Measurements from ENCODE around the gene STOX1. TPM values are rescaled to one million over a fixed set of nuclear protein-coding genes. Genes with fewer than 3 reads are reported as not detected.
"Not testable (repeated sequence)": the region's sequence is repeated elsewhere in the genome, so short reads cannot be mapped to it uniquely, and the experiment has no call there.

STOX1 gene
- total and polyA plus RNA-seq, 8 donors: 0.73 to 1.8 (median 1.1) TPM

- no peak for ATAC-seq
- Histone ChIP-seq H3K9me3 (no peaks in the 10 kb centered on the region), H3K27me3 (no peaks in the 10 kb centered on the region), H3K36me3 (peaks cover 0 to 10% (median 0%) of the 10 kb centered on the region in 3 donors), H3K4me3 (no peak overlapping the region), H3K27ac (no peak overlapping the region), H3K4me1 (no peaks in the 10 kb centered on the region)
- no peak for DNase-seq
- TF ChIP-seq, protein P1, sequence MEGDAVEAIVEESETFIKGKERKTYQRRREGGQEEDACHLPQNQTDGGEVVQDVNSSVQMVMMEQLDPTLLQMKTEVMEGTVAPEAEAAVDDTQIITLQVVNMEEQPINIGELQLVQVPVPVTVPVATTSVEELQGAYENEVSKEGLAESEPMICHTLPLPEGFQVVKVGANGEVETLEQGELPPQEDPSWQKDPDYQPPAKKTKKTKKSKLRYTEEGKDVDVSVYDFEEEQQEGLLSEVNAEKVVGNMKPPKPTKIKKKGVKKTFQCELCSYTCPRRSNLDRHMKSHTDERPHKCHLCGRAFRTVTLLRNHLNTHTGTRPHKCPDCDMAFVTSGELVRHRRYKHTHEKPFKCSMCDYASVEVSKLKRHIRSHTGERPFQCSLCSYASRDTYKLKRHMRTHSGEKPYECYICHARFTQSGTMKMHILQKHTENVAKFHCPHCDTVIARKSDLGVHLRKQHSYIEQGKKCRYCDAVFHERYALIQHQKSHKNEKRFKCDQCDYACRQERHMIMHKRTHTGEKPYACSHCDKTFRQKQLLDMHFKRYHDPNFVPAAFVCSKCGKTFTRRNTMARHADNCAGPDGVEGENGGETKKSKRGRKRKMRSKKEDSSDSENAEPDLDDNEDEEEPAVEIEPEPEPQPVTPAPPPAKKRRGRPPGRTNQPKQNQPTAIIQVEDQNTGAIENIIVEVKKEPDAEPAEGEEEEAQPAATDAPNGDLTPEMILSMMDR (IDR thresholded peaks at IDR 0.05): no peak
- no peak for FAIRE-seq
- intact Hi-C loops (cut with DNase I): no loop called here
Measured at GRCh38 chr10:68924593-68924992, 97.3 kb downstream of the STOX1 start.

GRCh38 chr10:68925489-68925888 lies 98.2 kb downstream of the STOX1 start:
- DNase-seq (no peak), FAIRE-seq (no peak), ATAC-seq (no peak)
- H3K4me3 ChIP-seq: no peak overlapping the region
- TF ChIP-seq, protein P1 (IDR thresholded peaks at IDR 0.05): no peak
- no peaks in the 10 kb centered on the region for H3K27me3 ChIP-seq
- no peak overlapping the region for H3K27ac ChIP-seq
- H3K4me1 ChIP-seq: no peaks in the 10 kb centered on the region
- H3K36me3 ChIP-seq: peaks cover 0 to 3% (median 0%) of the 10 kb centered on the region in 3 donors
- 89 to 90% methylated on average over 4 of the region's 4 CpGs for WGBS, 2 donors
- no peaks in the 10 kb centered on the region for H3K9me3 ChIP-seq
- intact Hi-C loops (cut with DNase I): no loop called here

GRCh38 chr10:68929157-68929556 lies 101.8 kb downstream of the STOX1 start:
- H3K4me3 ChIP-seq; FAIRE-seq; H3K27me3 ChIP-seq; intact Hi-C loops (cut with DNase I); ATAC-seq; H3K36me3 ChIP-seq; H3K27ac ChIP-seq; DNase-seq; H3K9me3 ChIP-seq; H3K4me1 ChIP-seq: not testable (repeated sequence)
- WGBS, 2 donors: 98 to 100% methylated on average over 2 of the region's 2 CpGs

DNA sequence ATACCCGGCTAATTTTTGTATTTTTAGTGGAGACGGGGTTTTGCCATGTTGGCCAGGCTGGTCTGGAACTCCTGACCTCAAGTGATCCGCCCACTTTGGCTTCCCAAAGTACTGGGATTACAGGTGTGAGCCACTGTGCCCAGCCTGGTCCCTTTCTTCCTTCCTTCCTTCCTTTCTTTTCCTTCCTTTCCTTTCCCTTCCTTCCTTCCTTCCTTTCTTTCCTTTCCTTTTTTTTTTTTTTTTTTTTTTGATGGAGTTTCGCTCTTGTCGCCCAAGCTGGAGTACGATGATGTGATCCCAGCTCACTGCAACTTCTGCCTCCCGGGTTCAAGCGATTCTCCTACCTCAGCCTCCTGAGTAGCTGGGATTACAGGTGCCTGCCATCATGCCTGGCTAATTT lies 102.6 kb downstream of the STOX1 start:
- ATAC-seq; FAIRE-seq; H3K36me3 ChIP-seq; H3K4me3 ChIP-seq; H3K27ac ChIP-seq; intact Hi-C loops (cut with DNase I); H3K4me1 ChIP-seq; H3K27me3 ChIP-seq; H3K9me3 ChIP-seq; DNase-seq: not testable (repeated sequence)
- WGBS, 2 donors: 97% methylated on average over 8 of the region's 8 CpGs

DNA sequence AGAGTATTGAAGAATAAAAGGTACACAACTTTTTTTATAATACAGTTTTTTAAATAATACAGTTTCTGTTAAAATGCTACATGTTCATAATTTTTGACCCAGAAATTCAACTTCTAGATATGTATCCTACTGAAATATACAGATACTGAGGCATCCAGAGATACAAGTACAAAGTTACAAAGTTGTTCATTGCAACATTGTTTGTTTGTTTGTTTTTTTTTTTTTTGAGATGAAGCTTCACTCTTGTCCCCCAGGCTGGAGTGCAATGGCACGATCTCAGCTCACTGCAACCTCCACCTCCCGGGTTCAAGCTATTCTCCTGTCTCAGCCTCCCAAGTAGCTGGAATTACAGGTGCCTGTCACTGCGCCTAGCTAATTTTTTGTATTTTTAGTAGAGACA lies 105.5 kb downstream of the STOX1 start:
- H3K4me3 ChIP-seq; FAIRE-seq; DNase-seq; H3K4me1 ChIP-seq; H3K36me3 ChIP-seq; intact Hi-C loops (cut with DNase I); H3K27ac ChIP-seq; H3K27me3 ChIP-seq; ATAC-seq; H3K9me3 ChIP-seq: not testable (repeated sequence)
- WGBS, 2 donors: 96 to 99% methylated on average over 3 of the region's 3 CpGs

DNA sequence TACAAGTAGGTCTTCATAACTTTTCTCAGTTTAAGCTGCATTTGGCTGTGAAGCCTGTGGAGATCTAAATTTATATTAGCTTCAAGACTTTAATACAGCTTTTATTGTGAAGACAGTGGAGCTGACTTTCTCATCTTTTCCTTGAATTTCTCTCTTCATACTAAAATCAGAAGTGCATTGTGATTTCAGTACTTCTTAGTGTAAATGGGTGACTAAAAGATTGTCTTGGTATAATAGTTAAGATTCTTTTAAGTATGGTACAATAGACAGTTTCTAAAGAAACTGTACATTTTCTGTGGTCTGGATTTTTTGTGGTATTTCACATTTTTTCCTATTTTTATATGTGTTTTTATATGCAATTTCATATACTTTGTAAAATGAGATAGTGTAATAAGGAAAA lies 107.7 kb downstream of the STOX1 start:
- no peak overlapping the region for H3K27ac ChIP-seq
- peaks cover 0 to 6% (median 5%) of the 10 kb centered on the region in 3 donors for H3K36me3 ChIP-seq

More for the DNA sequence above, 107.7 kb downstream of the STOX1 start:
- FAIRE-seq (peak; percentile 26), DNase-seq (no peak), ATAC-seq (no peak)
- no peak overlapping the region for H3K4me3 ChIP-seq
- no peaks in the 10 kb centered on the region for H3K9me3 ChIP-seq
- TF ChIP-seq, protein P1 (IDR thresholded peaks at IDR 0.05): no peak
- H3K27me3 ChIP-seq: no peaks in the 10 kb centered on the region
- intact Hi-C loops (cut with DNase I): no loop called here
- H3K4me1 ChIP-seq: no peaks in the 10 kb centered on the region

All from pancreas (tissue), 10 donors.